GM23338 (cell line): ENCODE data around the gene ARL15. TPM values are rescaled to one million over a fixed set of nuclear protein-coding genes. Genes with fewer than 3 reads are reported as not detected.

Source experiments
- ATAC-seq: fragments of 200-7000 bp; cut with Tn5 transposase; 3 replicates; pipeline ENCODE4 v1.9.1; 2020
- DNase-seq: peaks from one replicate; pipeline ENCODE4 v3.0.0-alpha.2; 2015; ENCODE audit warnings: low spot score
- H2AFZ ChIP-seq: fragments of 200-600 bp; sonication (generic); 2 replicates; pipeline ENCODE4 v1.8.0; 2016; ENCODE audit warnings: antibody characterized with exemption, mild to moderate bottlenecking, moderate library complexity
- H3F3A ChIP-seq: fragments of 200-600 bp; sonication (generic); replicated peaks from 2 replicates; pipeline ENCODE4 v1.8.0; 2017; ENCODE audit warnings: antibody characterized with exemption, mixed run types, low read depth
- H3K27ac ChIP-seq: fragments of 200-600 bp; sonication (generic); 2 replicates; pipeline ENCODE4 v1.6.1; 2016; ENCODE audit warnings: low read depth
- H3K27me3 ChIP-seq: fragments of 200-600 bp; sonication (generic); 2 replicates; pipeline ENCODE4 v1.8.0; 2016; ENCODE audit warnings: mild to moderate bottlenecking, mixed run types, moderate library complexity; ENCODE audit not compliant: insufficient read depth
- H3K36me3 ChIP-seq: fragments of 200-600 bp; sonication (generic); 2 replicates; pipeline ENCODE4 v1.8.0; 2016; ENCODE audit warnings: mild to moderate bottlenecking; ENCODE audit not compliant: insufficient read depth
- H3K4me1 ChIP-seq: fragments of 200-600 bp; sonication (generic); 2 replicates; pipeline ENCODE4 v1.8.0; 2016; ENCODE audit warnings: mild to moderate bottlenecking, moderate library complexity; ENCODE audit not compliant: insufficient read depth
- H3K4me2 ChIP-seq: fragments of 200-600 bp; sonication (generic); 2 replicates; pipeline ENCODE4 v1.7.1; 2017; ENCODE audit warnings: mixed run types
- H3K4me3 ChIP-seq: fragments of 200-600 bp; sonication (generic); 2 replicates; pipeline ENCODE4 v1.6.1; 2016; ENCODE audit warnings: mixed run types
- H3K79me2 ChIP-seq: fragments of 200-600 bp; sonication (generic); replicated peaks from 2 replicates; pipeline ENCODE4 v1.8.0; 2017; ENCODE audit warnings: mild to moderate bottlenecking; ENCODE audit not compliant: insufficient read depth
- H3K9me2 ChIP-seq: fragments of 200-600 bp; sonication (generic); 2 replicates; pipeline ENCODE4 v1.8.0; 2017; ENCODE audit not compliant: insufficient read depth
- H4K20me1 ChIP-seq: fragments of 200-600 bp; sonication (generic); replicated peaks from 2 replicates; pipeline ENCODE4 v1.8.0; 2017; ENCODE audit warnings: mild to moderate bottlenecking; ENCODE audit not compliant: insufficient read depth
- H3K27ac Mint-ChIP-seq: 2 replicates; pipeline ENCODE4 v1.8.0; 2020; ENCODE audit warnings: inconsistent platforms, mild to moderate bottlenecking, moderate library complexity, mixed read lengths
- H3K27me3 Mint-ChIP-seq: 3 replicates; pipeline ENCODE4 v1.8.0; 2022; ENCODE audit warnings: low read depth, mild to moderate bottlenecking, moderate library complexity, mixed read lengths, inconsistent platforms; ENCODE audit not compliant: insufficient read depth, poor library complexity
- H3K36me3 Mint-ChIP-seq: 3 replicates; pipeline ENCODE4 v1.8.0; 2021; ENCODE audit warnings: low read depth, mild to moderate bottlenecking, inconsistent platforms, moderate library complexity, mixed read lengths
- H3K4me1 Mint-ChIP-seq: 3 replicates; pipeline ENCODE4 v1.8.0; 2020; ENCODE audit warnings: mild to moderate bottlenecking, inconsistent platforms, mixed read lengths
- H3K4me3 Mint-ChIP-seq: 3 replicates; pipeline ENCODE4 v1.8.0; 2021; ENCODE audit warnings: moderate library complexity, mild to moderate bottlenecking, inconsistent platforms, mixed read lengths
- H3K9me3 Mint-ChIP-seq: 3 replicates; pipeline ENCODE4 v1.8.0; 2020; ENCODE audit warnings: moderate library complexity, mild to moderate bottlenecking, inconsistent platforms, mixed read lengths
- CREB1 ChIP-seq: fragments of 250-450 bp; sonication (Bioruptor Pico); IDR thresholded peaks from 2 replicates; pipeline ENCODE4 v1.5.0; 2020; ENCODE audit warnings: low read depth, mild to moderate bottlenecking, moderate library complexity
- CTCF ChIP-seq, 2 experiments: fragments of 200-600 bp in 1 of 2; sonication (generic) in 1 of 2; conservative IDR thresholded peaks; 2 replicates each; pipeline versions ENCODE4 v1.5.1 to v1.6.1; 2016 to 2017; ENCODE audit warnings: antibody characterized with exemption in 2 of 2, low read depth in 2 of 2, mild to moderate bottlenecking in 2 of 2, moderate library complexity in 1 of 2
- ETS1 ChIP-seq: IDR thresholded peaks from 2 replicates; pipeline ENCODE4 v1.6.1; 2016; ENCODE audit warnings: antibody characterized with exemption
- EZH2 ChIP-seq: fragments of 200-600 bp; sonication (generic); IDR thresholded peaks from one replicate; pipeline ENCODE4 v1.8.0; 2017; ENCODE audit warnings: antibody characterized with exemption, mild to moderate bottlenecking, low read depth; ENCODE audit not compliant: unreplicated experiment
- JUNB ChIP-seq: IDR thresholded peaks from one replicate; pipeline ENCODE4 v1.6.1; 2016; ENCODE audit warnings: antibody characterized with exemption; ENCODE audit not compliant: unreplicated experiment
- NANOG ChIP-seq: IDR thresholded peaks from 2 replicates; pipeline ENCODE4 v1.6.1; 2016; ENCODE audit warnings: antibody characterized with exemption, borderline replicate concordance
- ZNF462 ChIP-seq: fragments of 250-450 bp; sonication (Bioruptor Pico); IDR thresholded peaks from 2 replicates; pipeline ENCODE4 v1.5.0; 2020; ENCODE audit warnings: mild to moderate bottlenecking, moderate library complexity
- polyA plus RNA-seq: library from polyadenylated mRNA; unstranded; fragments of >200 nt; fragmentation: Nextera tagmentation; extraction: Ambion mirVana; gene quantifications from 2 replicates; pipeline ENCODE4 v1.2.1, GENCODE V29; 2016
- total RNA-seq: library from RNA; depleted of rRNA; stranded (reverse); fragments of >200 nt; shearing (Covaris generic); gene quantifications from 2 replicates; pipeline ENCODE4 v1.2.3, GENCODE V29; 2014

Gene ARL15
- total and polyA plus RNA-seq, 2 experiments from 2014 or later = 13.0 to 54.0 TPM

GRCh38 chr5:53892224-53892623 lies 418.1 kb downstream of the ARL15 start:
- no peaks in the 10 kb centered on the region for H4K20me1 ChIP-seq
- no peaks in the 10 kb centered on the region for H3K36me3 ChIP-seq
- no peak overlapping the region for H2AFZ ChIP-seq
- no peaks in the 10 kb centered on the region for H3K9me3 Mint-ChIP-seq
- no peaks in the 10 kb centered on the region for H3K79me2 ChIP-seq
- DNase-seq = no peak
- ATAC-seq = no peak
- no peak overlapping the region for H3K27ac ChIP-seq
- no peaks in the 10 kb centered on the region for H3K27me3 Mint-ChIP-seq
- H3K4me1 Mint-ChIP-seq = peaks cover 7% of the 10 kb centered on the region
- H3K4me3 Mint-ChIP-seq = no peak overlapping the region
- H3K4me1 ChIP-seq = no peaks in the 10 kb centered on the region
- H3K4me3 ChIP-seq = no peak overlapping the region
- H3K4me2 ChIP-seq = no peak overlapping the region
- no peak overlapping the region for H3K27ac Mint-ChIP-seq
- no peaks in the 10 kb centered on the region for H3K36me3 Mint-ChIP-seq
- no peaks in the 10 kb centered on the region for H3F3A ChIP-seq
- H3K27me3 ChIP-seq = no peaks in the 10 kb centered on the region
- no peak for TF ChIP-seq CREB1 (CRISPR knock-in tag)
- no peak for TF ChIP-seq JUNB
- TF ChIP-seq NANOG = no peak
- TF ChIP-seq ETS1 = no peak
- TF ChIP-seq CTCF (conservative IDR thresholded peaks at IDR 0.05; ENCODE audit: low read depth in 2 of 2) = no peak
- no peak for TF ChIP-seq EZH2
- TF ChIP-seq ZNF462 (CRISPR knock-in tag) = no peak
- H3K9me2 ChIP-seq = no peaks in the 10 kb centered on the region
